NCI-H510A treated with DMSO at 0.1 percent for 48 hours (cell line): Measurements from ENCODE around the gene FGFRL1.

Experiments used
- DNase-seq: peaks from one replicate; lab custom pipeline; 2025; lab: John Stamatoyannopoulos, UW

Gene FGFRL1

DNA sequence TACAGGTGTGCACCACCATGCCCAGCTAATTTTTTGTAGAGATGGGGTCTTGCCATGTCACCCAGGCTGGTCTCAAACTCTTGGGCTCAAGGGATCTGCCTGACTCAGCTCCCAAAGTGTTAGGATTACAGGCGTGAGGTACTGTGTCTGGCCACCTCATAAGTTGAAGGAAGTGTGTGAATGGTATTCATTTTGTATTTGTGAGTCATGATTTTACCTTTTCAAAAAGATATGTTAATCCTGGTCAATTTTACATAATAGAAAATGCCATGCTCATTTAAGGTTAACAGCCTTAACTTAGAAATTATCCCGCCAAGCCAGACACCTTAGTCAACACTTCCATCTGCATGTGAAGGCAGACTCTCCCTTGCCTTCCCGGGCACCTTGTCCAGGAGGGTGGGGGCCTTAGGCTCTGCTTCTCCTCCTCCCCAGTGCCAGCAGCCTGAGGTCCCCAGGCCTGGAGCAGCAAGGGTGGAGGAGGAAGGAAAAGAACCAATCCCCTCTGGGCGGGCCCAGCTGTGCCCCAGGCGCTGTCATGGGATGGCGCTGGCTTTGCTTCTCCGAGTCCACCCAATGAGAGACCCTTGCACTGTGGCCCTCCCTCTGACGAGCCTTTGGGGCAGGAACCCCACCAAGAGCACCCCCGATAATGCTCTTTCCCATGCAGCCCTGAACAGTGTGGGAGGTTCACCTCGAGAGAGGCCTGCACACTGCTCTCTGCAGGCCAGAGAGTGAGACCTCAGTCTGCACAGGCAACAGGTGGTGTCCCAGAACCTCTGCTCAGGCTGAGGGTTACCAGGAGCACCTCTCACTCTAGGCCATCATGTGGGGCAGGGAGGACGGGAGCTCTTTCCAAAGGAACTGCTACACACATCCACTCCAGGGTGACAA, 64.6 kb downstream of the FGFRL1 start:
- no peak for DNase-seq
